Nephron (organoid): Measurements from ENCODE around the gene DMRTC2.

Experiments
- H3K27ac Mint-ChIP-seq, 3 experiments: 2 replicates each; pipeline ENCODE4 v1.8.0; 2020; ENCODE audit warnings: mixed read lengths in 3 of 3, mild to moderate bottlenecking in 2 of 3, moderate library complexity in 1 of 3
- H3K27me3 Mint-ChIP-seq: 2 replicates; pipeline ENCODE4 v1.8.0; 2021; ENCODE audit warnings: low read depth, mild to moderate bottlenecking, moderate library complexity, mixed read lengths
- H3K36me3 Mint-ChIP-seq: 2 replicates; pipeline ENCODE4 v1.8.0; 2020; ENCODE audit warnings: low read depth, mixed read lengths
- H3K4me1 Mint-ChIP-seq: 2 replicates; pipeline ENCODE4 v1.8.0; 2020; ENCODE audit warnings: mixed read lengths
- H3K4me3 Mint-ChIP-seq, 3 experiments: 2 replicates each; pipeline ENCODE4 v1.8.0; 2020; ENCODE audit warnings: mild to moderate bottlenecking in 3 of 3, mixed read lengths in 3 of 3, moderate library complexity in 2 of 3
- H3K9me3 Mint-ChIP-seq: 2 replicates; pipeline ENCODE4 v1.8.0; 2020; ENCODE audit warnings: mixed read lengths
- CTCF ChIP-seq, 3 experiments: fragments of 200-600 bp; sonication (generic); IDR thresholded peaks; one replicate each; pipeline ENCODE4 v1.5.0; 2021; ENCODE audit warnings: antibody characterized with exemption in 3 of 3; ENCODE audit not compliant: unreplicated experiment in 3 of 3

DMRTC2 gene

GRCh38 chr19:41847351-41848105, 2.7 kb downstream of the DMRTC2 start:
- no peak overlapping the region for H3K27ac Mint-ChIP-seq
- H3K4me3 Mint-ChIP-seq, result no peak overlapping the region
- peaks cover 5% of the 10 kb centered on the region for H3K9me3 Mint-ChIP-seq
- H3K27me3 Mint-ChIP-seq, result peaks cover 57% of the 10 kb centered on the region
- no peak for TF ChIP-seq CTCF (IDR thresholded peaks at IDR 0.05; ENCODE audit: unreplicated experiment in 3 of 3)
- H3K36me3 Mint-ChIP-seq, result no peaks in the 10 kb centered on the region
- no peaks in the 10 kb centered on the region for H3K4me1 Mint-ChIP-seq

- H3K4me1 Mint-ChIP-seq, result no peaks in the 10 kb centered on the region
- no peak overlapping the region for H3K27ac Mint-ChIP-seq
- no peaks in the 10 kb centered on the region for H3K36me3 Mint-ChIP-seq
- TF ChIP-seq CTCF (IDR thresholded peaks at IDR 0.05; ENCODE audit: unreplicated experiment in 3 of 3), result no peak
- peaks cover 62% of the 10 kb centered on the region for H3K27me3 Mint-ChIP-seq
- no peak overlapping the region for H3K4me3 Mint-ChIP-seq
- peaks cover 5% of the 10 kb centered on the region for H3K9me3 Mint-ChIP-seq
Observed at GRCh38 chr19:41848666-41849065, 3.8 kb downstream of the DMRTC2 start.

GRCh38 chr19:41849067-41849466, 4.2 kb downstream of the DMRTC2 start:
- Mint-ChIP-seq H3K4me1 (no peaks in the 10 kb centered on the region), H3K9me3 (peaks cover 3% of the 10 kb centered on the region), H3K36me3 (no peaks in the 10 kb centered on the region), H3K27ac (no peak overlapping the region), H3K4me3 (no peak overlapping the region), H3K27me3 (peaks cover 59% of the 10 kb centered on the region)
- no peak for TF ChIP-seq CTCF (IDR thresholded peaks at IDR 0.05; ENCODE audit: unreplicated experiment in 3 of 3)

GRCh38 chr19:41850381-41850780, 5.5 kb downstream of the DMRTC2 start:
- Mint-ChIP-seq H3K36me3 (no peaks in the 10 kb centered on the region), H3K4me1 (no peaks in the 10 kb centered on the region), H3K9me3 (no peaks in the 10 kb centered on the region), H3K27me3 (peaks cover 68% of the 10 kb centered on the region), H3K27ac (no peak overlapping the region), H3K4me3 (no peak overlapping the region)
- no peak for TF ChIP-seq CTCF (IDR thresholded peaks at IDR 0.05; ENCODE audit: unreplicated experiment in 3 of 3)

- H3K4me1 Mint-ChIP-seq, result no peaks in the 10 kb centered on the region
- peaks cover 62% of the 10 kb centered on the region for H3K27me3 Mint-ChIP-seq
- no peaks in the 10 kb centered on the region for H3K9me3 Mint-ChIP-seq
- TF ChIP-seq CTCF (IDR thresholded peaks at IDR 0.05; ENCODE audit: unreplicated experiment in 3 of 3), result no peak
- no peaks in the 10 kb centered on the region for H3K36me3 Mint-ChIP-seq
- no peak overlapping the region for H3K4me3 Mint-ChIP-seq
- no peak overlapping the region for H3K27ac Mint-ChIP-seq
Observed at GRCh38 chr19:41851456-41851855, 6.6 kb downstream of the DMRTC2 start.

- H3K4me3 Mint-ChIP-seq, result no peak overlapping the region
- H3K4me1 Mint-ChIP-seq, result no peaks in the 10 kb centered on the region
- no peaks in the 10 kb centered on the region for H3K9me3 Mint-ChIP-seq
- no peaks in the 10 kb centered on the region for H3K36me3 Mint-ChIP-seq
- peaks cover 62% of the 10 kb centered on the region for H3K27me3 Mint-ChIP-seq
- no peak overlapping the region for H3K27ac Mint-ChIP-seq
- TF ChIP-seq CTCF (IDR thresholded peaks at IDR 0.05; ENCODE audit: unreplicated experiment in 3 of 3), result no peak
Observed at GRCh38 chr19:41853344-41853743, 8.5 kb downstream of the DMRTC2 start.
